Spinal cord (tissue), 10 donors: Measurements from ENCODE around the gene PRKCA. TPM values are rescaled to one million over a fixed set of nuclear protein-coding genes. Genes with fewer than 3 reads are reported as not detected.

Source experiments
- DNase-seq, 6 donors: peaks; one replicate each; pipeline versions ENCODE4 v3.0.0 to v3.0.0-alpha.2; 2013 to 2015; ENCODE audit warnings: low spot score in 6 of 6, low read depth in 4 of 6
- H3K27ac ChIP-seq: one replicate; pipeline ENCODE4 v1.5.1; 2013; ENCODE audit warnings: low read depth, low read length, control low read depth
- H3K27me3 ChIP-seq: one replicate; pipeline ENCODE4 v1.6.1; 2013; ENCODE audit warnings: low read length; ENCODE audit not compliant: control insufficient read depth, insufficient read depth
- H3K36me3 ChIP-seq: one replicate; pipeline ENCODE4 v1.6.1; 2013; ENCODE audit warnings: low read length; ENCODE audit not compliant: control insufficient read depth, insufficient read depth
- H3K4me1 ChIP-seq: one replicate; pipeline ENCODE4 v1.6.1; 2013; ENCODE audit warnings: low read length; ENCODE audit not compliant: control insufficient read depth, insufficient read depth
- H3K4me3 ChIP-seq: one replicate; pipeline ENCODE4 v1.5.1; 2013; ENCODE audit warnings: low read depth, low read length, control low read depth
- H3K9me3 ChIP-seq: one replicate; pipeline ENCODE4 v1.6.1; 2013; ENCODE audit warnings: low read length; ENCODE audit not compliant: control insufficient read depth, insufficient read depth
- WGBS: methylation state at CpG from one replicate; pipeline ENCODE4 v1.1.5; 2013; ENCODE audit warnings: missing lambda C conversion rate; ENCODE audit not compliant: insufficient coverage; 5-methylcytosine and 5-hydroxymethylcytosine counted together
- polyA plus RNA-seq, 2 donors: library from polyadenylated mRNA; unstranded; fragments of 120-200 nt; gene quantifications; one replicate each; pipeline ENCODE4 v1.2.1, GENCODE V29; 2013; ENCODE audit not compliant: insufficient read length in 2 of 2
- total RNA-seq, 2 donors: library from RNA; depleted of rRNA in 1 of 2; stranded (reverse); fragments of 120-200 nt in 1 of 2; fragments of >200 nt in 1 of 2; gene quantifications; one replicate each; pipeline versions ENCODE4 v1.2.3 to v1.2.4, GENCODE V29; 2013 to 2014
- donor health status: healthy.

PRKCA gene
- total and polyA plus RNA-seq, 4 donors, result 42.4 to 51.3 (median 48.2) TPM

DNA sequence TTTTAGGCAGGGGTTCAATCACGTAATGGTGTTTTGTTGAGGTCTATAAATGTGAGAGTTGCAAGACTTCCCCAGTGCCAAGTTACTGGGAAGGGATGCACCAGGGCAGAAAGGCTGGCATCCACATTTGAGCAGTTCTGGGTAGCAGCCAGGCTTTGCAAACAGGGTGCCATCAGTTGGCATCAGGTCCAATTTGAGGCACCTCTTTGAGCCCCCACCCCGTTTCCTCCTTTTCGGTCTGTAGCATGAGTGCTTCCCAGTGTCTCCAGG, 389.9 kb downstream of the PRKCA start:
- peaks cover 24% of the 10 kb centered on the region for H3K4me1 ChIP-seq
- H3K36me3 ChIP-seq, result peaks cover 6% of the 10 kb centered on the region
- H3K4me3 ChIP-seq, result no peak overlapping the region
- no peaks in the 10 kb centered on the region for H3K27me3 ChIP-seq
- peak in 2 of 6 donors; percentile 38 to 94 for DNase-seq
- peak overlapping the region; percentile 89 for H3K27ac ChIP-seq
- WGBS, result 60% methylated on average over 2 of the region's 3 CpGs
- no peaks in the 10 kb centered on the region for H3K9me3 ChIP-seq

DNA sequence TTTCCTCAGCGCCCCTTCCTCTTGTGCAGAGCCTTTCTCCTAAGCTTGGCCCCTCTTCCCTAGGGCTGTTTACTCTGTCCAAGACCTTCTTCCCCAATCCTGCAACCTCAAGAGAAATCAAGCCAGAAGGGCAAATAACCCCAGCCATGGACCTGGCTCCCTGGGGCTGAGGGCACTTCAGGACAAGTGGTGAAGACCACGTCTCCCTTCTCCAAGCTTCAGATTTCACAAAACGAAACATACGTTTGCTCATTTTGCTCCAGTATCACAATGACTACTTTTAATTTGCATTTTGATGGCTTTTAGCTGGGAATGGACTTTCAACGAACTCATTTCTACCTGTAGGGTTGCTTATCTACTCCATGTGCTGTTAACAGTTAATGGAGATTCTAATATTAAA, 392.7 kb downstream of the PRKCA start:
- Histone ChIP-seq H3K9me3 (peaks cover 6% of the 10 kb centered on the region), H3K4me3 (no peak overlapping the region), H3K36me3 (no peaks in the 10 kb centered on the region), H3K27me3 (no peaks in the 10 kb centered on the region), H3K4me1 (peaks cover 17% of the 10 kb centered on the region), H3K27ac (no peak overlapping the region)
- WGBS, result 86% methylated on average over 1 of the region's 5 CpGs
- no peak for DNase-seq

DNA sequence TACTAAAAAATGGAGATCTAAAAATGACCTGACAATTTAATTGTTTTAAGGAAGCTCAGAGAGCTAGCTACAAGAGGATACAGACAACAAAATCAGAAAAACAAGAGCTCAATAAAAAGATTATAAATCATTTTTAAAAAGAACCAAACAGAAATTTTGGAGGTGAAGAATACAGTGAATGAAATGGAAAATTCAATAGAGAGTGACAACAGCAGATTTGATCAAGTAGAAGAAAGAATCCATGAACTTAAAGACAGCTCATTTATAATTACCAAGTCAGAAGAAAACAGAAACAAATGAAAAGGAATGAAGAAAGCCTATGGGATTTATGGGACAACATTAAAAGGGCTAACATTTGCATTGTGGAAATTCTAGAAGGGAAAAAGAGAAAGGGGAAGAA, 395.9 kb downstream of the PRKCA start:
- DNase-seq, result no peak
- no peaks in the 10 kb centered on the region for H3K4me1 ChIP-seq
- H3K27me3 ChIP-seq, result no peaks in the 10 kb centered on the region
- H3K9me3 ChIP-seq, result peaks cover 6% of the 10 kb centered on the region
- H3K27ac ChIP-seq, result no peak overlapping the region
- H3K36me3 ChIP-seq, result no peaks in the 10 kb centered on the region
- no peak overlapping the region for H3K4me3 ChIP-seq

DNA sequence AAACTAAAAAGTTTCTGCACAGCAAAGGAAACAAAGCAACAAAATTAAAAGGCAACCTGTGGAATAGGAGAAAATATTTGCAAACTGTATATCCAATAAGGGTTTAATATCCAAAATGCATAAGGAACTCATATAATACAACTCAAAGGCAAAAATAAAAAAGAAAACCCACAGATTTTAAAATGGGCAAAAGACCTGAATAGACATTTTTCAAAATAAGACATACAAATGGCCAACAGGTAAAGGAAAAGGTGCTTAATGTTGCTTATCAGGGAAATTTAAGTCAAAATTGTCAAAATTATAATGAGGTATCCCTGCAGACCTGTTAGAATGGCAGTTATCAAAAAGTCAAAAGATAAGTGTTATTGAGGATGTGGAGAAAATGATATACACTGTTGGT, 399.0 kb downstream of the PRKCA start:
- H3K27me3 ChIP-seq, result no peaks in the 10 kb centered on the region
- DNase-seq, result no peak

DNA sequence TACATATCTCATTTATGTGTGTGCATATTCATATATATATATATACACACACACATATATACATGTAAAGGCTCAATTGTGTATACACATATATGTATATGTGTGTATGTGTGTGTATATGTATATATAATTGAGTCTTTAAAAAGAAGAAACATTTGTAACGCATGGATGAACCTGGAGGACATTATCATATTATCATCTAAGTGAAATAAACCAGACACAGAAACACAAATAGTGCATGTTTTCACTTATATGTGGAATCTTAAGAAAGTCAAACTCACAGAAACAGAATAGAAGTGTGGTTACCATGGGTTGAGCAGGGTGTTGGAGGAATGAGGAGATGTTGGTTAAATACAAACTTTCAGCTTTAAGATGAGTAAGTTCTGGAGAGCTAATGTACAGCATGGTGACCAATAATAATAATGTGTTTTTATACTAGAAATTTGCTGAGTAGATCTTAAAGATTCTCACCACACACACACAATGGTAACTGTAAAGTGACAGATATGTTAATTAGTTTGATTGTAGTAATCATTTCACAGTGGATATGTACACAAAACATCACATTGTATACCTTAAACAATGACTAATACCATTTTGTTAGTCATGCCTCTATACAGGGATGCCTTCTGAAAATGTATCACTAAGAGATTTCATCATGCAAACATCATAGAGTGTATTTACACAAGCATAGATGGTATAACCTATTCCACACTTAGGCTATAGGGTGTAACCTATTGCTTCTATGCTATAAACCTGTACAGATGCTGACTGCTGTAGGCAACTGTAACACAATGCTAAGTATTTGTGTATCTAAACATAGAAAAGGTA, 399.9 kb downstream of the PRKCA start:
- no CpG with 5 or more reads among the region's 1 CpG for WGBS
- no peaks in the 10 kb centered on the region for H3K27me3 ChIP-seq
- H3K27ac ChIP-seq, result no peak overlapping the region
- peaks cover 2% of the 10 kb centered on the region for H3K4me1 ChIP-seq
- H3K9me3 ChIP-seq, result peaks cover 6% of the 10 kb centered on the region
- no peak overlapping the region for H3K4me3 ChIP-seq
- no peaks in the 10 kb centered on the region for H3K36me3 ChIP-seq
- DNase-seq, result no peak

More for the DNA sequence above, 399.0 kb downstream of the PRKCA start:
- Histone ChIP-seq H3K36me3 (no peaks in the 10 kb centered on the region), H3K27ac (no peak overlapping the region), H3K9me3 (peaks cover 6% of the 10 kb centered on the region), H3K4me3 (no peak overlapping the region), H3K4me1 (peaks cover 2% of the 10 kb centered on the region)

DNA sequence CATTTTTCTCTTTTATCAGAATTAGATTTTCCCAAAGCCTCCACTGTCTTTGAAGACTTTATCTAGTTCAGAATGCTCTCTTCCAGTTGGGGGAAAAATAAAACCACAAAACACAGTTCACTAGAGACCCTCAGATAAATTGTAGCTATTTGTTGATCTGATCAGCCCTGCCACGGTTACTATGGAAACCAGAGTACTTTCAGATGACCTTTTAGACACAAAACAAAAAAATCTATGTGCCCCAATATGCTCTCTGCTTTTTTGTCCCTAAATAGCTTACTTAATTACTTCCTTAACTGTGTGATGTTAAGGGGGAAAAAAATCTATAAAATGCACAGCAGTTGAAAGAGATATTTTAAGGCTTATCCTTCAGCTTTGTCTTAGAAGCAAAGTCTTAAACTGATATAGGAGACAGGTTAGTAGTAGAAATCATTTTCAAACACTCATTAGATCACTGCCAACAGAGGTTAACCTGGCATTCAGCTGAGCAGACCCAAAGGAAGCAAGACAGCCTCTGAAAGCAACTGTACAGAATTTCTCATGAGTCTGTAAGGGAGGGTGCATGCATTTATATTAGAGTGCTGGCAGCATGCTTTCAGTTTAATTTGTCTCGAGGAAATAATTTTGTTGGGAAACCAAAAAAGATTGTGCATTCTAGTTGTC, 402.6 kb downstream of the PRKCA start:
- Histone ChIP-seq H3K27me3 (no peaks in the 10 kb centered on the region), H3K4me3 (no peak overlapping the region), H3K36me3 (no peaks in the 10 kb centered on the region), H3K4me1 (peaks cover 2% of the 10 kb centered on the region), H3K27ac (peak overlapping the region; percentile 55), H3K9me3 (no peaks in the 10 kb centered on the region)
- 0% methylated on average over 1 of the region's 2 CpGs for WGBS
- peak in 2 of 6 donors; percentile 43 to 88 for DNase-seq

DNA sequence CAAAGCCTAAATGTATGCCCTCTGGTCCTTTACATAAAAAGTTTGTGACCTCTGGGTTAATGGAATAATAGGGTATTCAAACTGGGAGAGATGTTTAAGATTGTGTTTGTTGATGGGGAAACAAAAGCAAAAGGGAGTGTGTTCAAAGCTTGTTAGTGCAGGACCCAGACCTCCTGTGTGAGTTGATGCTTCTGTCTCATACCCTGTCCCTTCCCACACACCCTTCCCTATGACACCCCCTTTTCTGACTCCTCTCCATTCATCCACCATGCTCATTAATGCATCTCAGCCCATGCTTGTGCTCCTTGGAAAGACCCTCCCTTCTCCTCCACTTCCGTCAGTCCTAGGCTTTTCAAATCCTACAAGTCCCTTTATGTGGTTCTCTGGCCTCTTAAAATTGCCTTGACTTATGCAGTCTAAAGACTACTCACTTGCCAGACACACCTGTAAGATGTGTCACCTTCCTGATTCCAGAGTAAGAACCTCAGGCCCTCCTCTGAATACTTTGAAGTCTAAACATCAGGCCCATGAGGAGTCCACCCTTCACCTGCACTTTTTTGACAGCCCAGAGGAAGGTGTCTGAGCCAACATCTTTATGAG, 404.5 kb downstream of the PRKCA start:
- WGBS, result 94% methylated on average over 1 of the region's 1 CpG
- Histone ChIP-seq H3K9me3 (no peaks in the 10 kb centered on the region), H3K4me1 (peaks cover 2% of the 10 kb centered on the region), H3K27me3 (no peaks in the 10 kb centered on the region), H3K36me3 (no peaks in the 10 kb centered on the region), H3K27ac (peak overlapping the region; percentile 18), H3K4me3 (no peak overlapping the region)
- DNase-seq, result no peak

DNA sequence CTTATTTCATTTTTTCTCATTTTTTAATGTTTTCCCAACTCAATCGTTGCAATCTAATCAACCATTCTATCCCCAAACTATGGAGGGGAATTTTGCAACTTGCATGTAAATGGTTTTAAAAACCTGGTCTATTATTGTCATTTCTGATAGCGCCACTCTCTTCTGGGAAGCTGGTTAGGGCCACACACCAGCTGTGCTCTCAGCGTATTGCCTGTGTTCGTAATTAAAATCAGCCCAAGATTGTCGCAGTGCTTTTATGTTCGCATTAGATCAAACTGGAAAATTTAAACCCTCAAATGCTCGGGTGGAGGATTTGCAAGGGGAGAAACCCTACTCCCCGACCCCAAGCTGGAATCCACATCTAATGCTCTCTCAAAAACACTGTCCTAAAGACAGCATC, 409.0 kb downstream of the PRKCA start:
- peaks cover 3% of the 10 kb centered on the region for H3K36me3 ChIP-seq
- peak overlapping the region; percentile 70 for H3K27ac ChIP-seq
- H3K9me3 ChIP-seq, result no peaks in the 10 kb centered on the region
- WGBS, result no CpG with 5 or more reads among the region's 8 CpGs
- peak in 2 of 6 donors; percentile 53 to 93 for DNase-seq
- H3K4me1 ChIP-seq, result peaks cover 30% of the 10 kb centered on the region
- no peaks in the 10 kb centered on the region for H3K27me3 ChIP-seq
- H3K4me3 ChIP-seq, result no peak overlapping the region

DNA sequence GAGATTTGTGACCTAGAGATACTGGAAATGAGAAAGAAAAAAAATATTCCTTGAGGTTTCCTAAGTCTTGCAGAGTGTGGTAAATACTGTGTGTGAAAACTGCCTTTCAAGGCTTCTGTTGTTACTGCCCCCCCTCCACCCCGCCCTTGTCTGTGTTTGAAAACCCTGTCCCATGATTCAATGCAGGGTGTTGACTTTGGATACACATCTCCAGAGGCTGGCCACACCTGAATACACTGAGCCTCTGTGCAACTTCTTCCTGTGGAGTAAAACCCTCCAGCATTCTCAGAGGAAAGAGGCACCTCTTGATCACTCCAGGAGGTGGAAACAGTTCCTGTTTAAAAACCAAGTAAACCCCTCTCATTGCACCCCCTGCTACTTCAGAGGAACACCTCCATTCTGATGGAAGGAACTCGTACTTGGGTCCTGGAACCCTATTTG, 409.5 kb downstream of the PRKCA start:
- H3K36me3 ChIP-seq, result peaks cover 3% of the 10 kb centered on the region
- no CpG with 5 or more reads among the region's 2 CpGs for WGBS
- DNase-seq, result peak in 1 of 6 donors; percentile 79
- no peaks in the 10 kb centered on the region for H3K9me3 ChIP-seq
- H3K4me3 ChIP-seq, result no peak overlapping the region
- peaks cover 35% of the 10 kb centered on the region for H3K4me1 ChIP-seq
- H3K27me3 ChIP-seq, result no peaks in the 10 kb centered on the region
- H3K27ac ChIP-seq, result peak overlapping the region; percentile 70

DNA sequence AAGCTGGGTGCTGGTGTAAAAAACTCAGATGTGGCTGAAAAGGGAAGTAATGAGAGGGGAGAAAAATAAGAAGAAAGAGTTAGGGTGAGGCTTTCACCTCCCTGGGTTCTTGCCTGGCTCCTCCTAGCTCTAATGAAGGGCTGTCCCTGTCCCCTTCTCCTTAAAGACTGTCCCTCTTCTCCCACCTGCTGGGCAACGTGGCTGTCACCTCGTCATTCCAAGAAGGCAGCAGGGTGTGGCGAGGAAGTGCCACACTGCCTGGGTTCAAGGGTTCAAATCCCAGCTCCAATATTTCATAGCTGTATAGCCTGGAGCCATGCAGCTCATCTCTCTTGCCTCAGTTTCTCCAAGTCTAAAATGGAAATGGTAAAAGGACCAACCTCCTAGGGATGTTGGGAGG, 410.0 kb downstream of the PRKCA start:
- WGBS, result 80% methylated on average over 3 of the region's 3 CpGs
- peak overlapping the region; percentile 70 for H3K27ac ChIP-seq

More for the DNA sequence above, 410.0 kb downstream of the PRKCA start:
- Histone ChIP-seq H3K9me3 (no peaks in the 10 kb centered on the region), H3K27me3 (no peaks in the 10 kb centered on the region), H3K36me3 (peaks cover 3% of the 10 kb centered on the region), H3K4me3 (no peak overlapping the region), H3K4me1 (peaks cover 40% of the 10 kb centered on the region)
- DNase-seq, result no peak
